ENCODE results near the gene MPHOSPH8.
"Not testable (repeated sequence)": the region's sequence is repeated elsewhere in the genome, so short reads cannot be mapped to it uniquely, and the experiment has no call there.

DNA sequence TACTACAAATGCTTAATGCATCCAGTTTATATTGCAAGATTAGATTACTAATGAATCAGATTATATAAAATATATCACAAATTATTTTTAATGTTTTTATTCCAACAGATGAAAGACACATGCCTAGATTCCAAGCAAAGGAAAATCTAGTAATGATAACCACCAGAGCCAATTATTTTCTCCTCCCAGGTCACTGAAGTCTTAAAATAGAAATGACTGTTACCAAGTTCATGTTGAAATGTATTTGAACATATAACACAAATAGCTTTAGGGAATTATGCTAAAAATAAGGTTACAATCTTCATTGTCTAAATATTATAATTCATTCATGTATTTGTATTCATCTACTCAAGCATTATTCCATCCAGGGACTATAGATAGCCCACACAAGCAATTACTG lies 76.3 kb downstream of the MPHOSPH8 start:
- TF ChIP-seq, protein P1, sequence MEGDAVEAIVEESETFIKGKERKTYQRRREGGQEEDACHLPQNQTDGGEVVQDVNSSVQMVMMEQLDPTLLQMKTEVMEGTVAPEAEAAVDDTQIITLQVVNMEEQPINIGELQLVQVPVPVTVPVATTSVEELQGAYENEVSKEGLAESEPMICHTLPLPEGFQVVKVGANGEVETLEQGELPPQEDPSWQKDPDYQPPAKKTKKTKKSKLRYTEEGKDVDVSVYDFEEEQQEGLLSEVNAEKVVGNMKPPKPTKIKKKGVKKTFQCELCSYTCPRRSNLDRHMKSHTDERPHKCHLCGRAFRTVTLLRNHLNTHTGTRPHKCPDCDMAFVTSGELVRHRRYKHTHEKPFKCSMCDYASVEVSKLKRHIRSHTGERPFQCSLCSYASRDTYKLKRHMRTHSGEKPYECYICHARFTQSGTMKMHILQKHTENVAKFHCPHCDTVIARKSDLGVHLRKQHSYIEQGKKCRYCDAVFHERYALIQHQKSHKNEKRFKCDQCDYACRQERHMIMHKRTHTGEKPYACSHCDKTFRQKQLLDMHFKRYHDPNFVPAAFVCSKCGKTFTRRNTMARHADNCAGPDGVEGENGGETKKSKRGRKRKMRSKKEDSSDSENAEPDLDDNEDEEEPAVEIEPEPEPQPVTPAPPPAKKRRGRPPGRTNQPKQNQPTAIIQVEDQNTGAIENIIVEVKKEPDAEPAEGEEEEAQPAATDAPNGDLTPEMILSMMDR (IDR thresholded peaks at IDR 0.05 in 8 of 11, conservative IDR thresholded peaks at IDR 0.05 in 3 of 11): not testable (repeated sequence)
- TF ChIP-seq POLR2AphosphoS5, POLR2A (IDR thresholded peaks at IDR 0.05): not testable (repeated sequence)

Measured in spleen (tissue), 7 donors.